HCT116 (cell line): Measurements from ENCODE around the gene RIPOR1. TPM values are rescaled to one million over a fixed set of nuclear protein-coding genes. Genes with fewer than 3 reads are reported as not detected.

Source experiments
- ATAC-seq: fragments of 200-7000 bp; cut with Tn5 transposase; 2 replicates; pipeline ENCODE4 v1.9.1; 2020; ENCODE audit warnings: mild to moderate bottlenecking, moderate library complexity
- BruUV-seq: library from RNA; stranded (reverse); fragments of 400-500 nt; replicated peaks from 2 replicates; lab custom pipeline; 2021; lab: Mats Ljungman, UMichigan
- CTCF ChIA-PET: fragments of 300-600 bp; sonication (Branson Sonifier 250); formaldehyde crosslinking; loops from one replicate; lab custom pipeline; 2021; ENCODE audit warnings: antibody characterized with exemption; lab: Charles Lee
- POLR2A ChIA-PET: fragments of 300-600, 350-600 bp; sonication (Branson Sonifier 250); formaldehyde crosslinking; loops from one replicate; lab custom pipeline; 2021; ENCODE audit warnings: antibody characterized with exemption; lab: Charles Lee
- RAD21 ChIA-PET, 2 experiments: fragments of 300-600 bp; sonication (Branson Sonifier 250); formaldehyde crosslinking; loops; one replicate each; lab custom pipeline; 2023; ENCODE audit warnings: low total read pairs in 2 of 2; ENCODE audit not compliant: uncharacterized antibody in 2 of 2, unreplicated experiment in 2 of 2, low non-redundant PET in 1 of 2; lab: Charles Lee
- DNase-seq: peaks from one replicate; pipeline ENCODE4 v3.0.0-alpha.2; 2010; ENCODE audit warnings: low read depth, low spot score
- H2AFZ ChIP-seq: fragments of 200-600 bp; shearing (Covaris generic), sonication (generic); 2 replicates; pipeline ENCODE4 v1.6.1; 2017; ENCODE audit warnings: low read depth, mixed run types, mixed read lengths, antibody characterized with exemption, low read length; ENCODE audit not compliant: poor library complexity, severe bottlenecking
- H3K27ac ChIP-seq: 2 replicates; pipeline ENCODE4 v1.5.1; 2012; ENCODE audit warnings: low read depth, low read length
- H3K27me3 ChIP-seq: fragments of 200-600 bp; sonication (generic); 2 replicates; pipeline ENCODE4 v1.6.1; 2016; ENCODE audit warnings: mixed run types, low read length, mixed read lengths; ENCODE audit not compliant: insufficient read depth
- H3K36me3 ChIP-seq, 2 experiments: fragments of 200-500 bp in 1 of 2; fragments of 200-600 bp in 1 of 2; sonication (Bioruptor generic) in 1 of 2; sonication (generic) in 1 of 2; 2 replicates each; pipeline versions ENCODE4 v1.5.1 to v1.6.1; 2014 to 2016; ENCODE audit warnings: low read length in 2 of 2, inconsistent platforms in 1 of 2, mixed read lengths in 1 of 2, mixed run types in 1 of 2; ENCODE audit not compliant: insufficient read depth in 2 of 2, control insufficient read depth in 1 of 2
- H3K4me1 ChIP-seq, 2 experiments: fragments of 200-600 bp in 1 of 2; sonication (generic) in 1 of 2; 2 replicates each; pipeline versions ENCODE4 v1.5.1 to v1.6.1; 2012 to 2017; ENCODE audit warnings: low read length in 2 of 2, inconsistent platforms in 1 of 2, mild to moderate bottlenecking in 1 of 2, mixed read lengths in 1 of 2, mixed run types in 1 of 2, moderate library complexity in 1 of 2; ENCODE audit not compliant: insufficient read depth in 2 of 2, control insufficient read depth in 1 of 2
- H3K4me2 ChIP-seq: fragments of 200-600 bp; sonication (generic); 2 replicates; pipeline ENCODE4 v1.6.1; 2017; ENCODE audit warnings: mixed run types, low read length, mixed read lengths
- H3K4me3 ChIP-seq, 2 experiments: fragments of 200-600 bp in 1 of 2; sonication (generic) in 1 of 2; replicated peaks in 1 of 2; 2 replicates each; pipeline ENCODE4 v1.5.1; 2011 to 2016; ENCODE audit warnings: low read length in 2 of 2, control low read depth in 1 of 2, low read depth in 1 of 2, mild to moderate bottlenecking in 1 of 2, mixed read lengths in 1 of 2, mixed run types in 1 of 2
- H3K79me2 ChIP-seq: fragments of 200-600 bp; sonication (generic); 2 replicates; pipeline ENCODE4 v1.6.1; 2017; ENCODE audit warnings: mild to moderate bottlenecking, mixed run types, low read length, moderate library complexity, mixed read lengths; ENCODE audit not compliant: insufficient read depth
- H3K9ac ChIP-seq: fragments of 200-600 bp; sonication (generic); 2 replicates; pipeline ENCODE4 v1.6.1; 2016; ENCODE audit warnings: low read length, mixed read lengths
- H3K9me2 ChIP-seq: fragments of 200-600 bp; sonication (generic), shearing (Covaris generic); 2 replicates; pipeline ENCODE4 v1.6.1; 2017; ENCODE audit warnings: mixed run types, mild to moderate bottlenecking, moderate library complexity; ENCODE audit not compliant: insufficient read depth
- H3K9me3 ChIP-seq, 2 experiments: fragments of 200-500 bp in 1 of 2; fragments of 200-600 bp in 1 of 2; sonication (Bioruptor generic) in 1 of 2; sonication (generic) in 1 of 2; 2 replicates each; pipeline ENCODE4 v1.6.1; 2014 to 2017; ENCODE audit warnings: low read length in 2 of 2, mixed read lengths in 2 of 2, inconsistent platforms in 1 of 2, low read depth in 1 of 2, mild to moderate bottlenecking in 1 of 2, mixed run types in 1 of 2, moderate library complexity in 1 of 2; ENCODE audit not compliant: control insufficient read depth in 1 of 2, insufficient read depth in 1 of 2
- H4K20me1 ChIP-seq: fragments of 200-600 bp; sonication (generic), shearing (Covaris generic); 2 replicates; pipeline ENCODE4 v1.6.1; 2017; ENCODE audit warnings: mixed run types, mild to moderate bottlenecking, moderate library complexity; ENCODE audit not compliant: insufficient read depth
- CBX3 ChIP-seq: IDR thresholded peaks from 2 replicates; pipeline ENCODE4 v1.6.1; 2012; ENCODE audit warnings: low read depth
- CTCF ChIP-seq, 3 experiments: fragments of 200-600 bp in 1 of 3; sonication (generic) in 1 of 3; IDR thresholded peaks in 2 of 3; conservative IDR thresholded peaks in 1 of 3; 2 replicates each; pipeline ENCODE4 v1.5.1; 2012 to 2017; ENCODE audit warnings: low read depth in 2 of 3, low read length in 2 of 3, antibody characterized with exemption in 1 of 3, borderline replicate concordance in 1 of 3, control low read depth in 1 of 3, mild to moderate bottlenecking in 1 of 3, mixed read lengths in 1 of 3, mixed run types in 1 of 3, moderate library complexity in 1 of 3; ENCODE audit not compliant: insufficient read depth in 1 of 3
- EGR1 ChIP-seq: IDR thresholded peaks from 2 replicates; pipeline ENCODE4 v1.6.1; 2012; ENCODE audit warnings: low read depth
- EZH2phosphoT487 ChIP-seq: fragments of 200-600 bp; IDR thresholded peaks from 2 replicates; pipeline ENCODE4 v1.6.1; 2018; ENCODE audit warnings: antibody characterized with exemption, borderline replicate concordance
- RAD21 ChIP-seq: IDR thresholded peaks from 2 replicates; pipeline ENCODE4 v1.6.1; 2012; ENCODE audit warnings: low read depth, mild to moderate bottlenecking
- REST ChIP-seq: IDR thresholded peaks from 2 replicates; pipeline ENCODE4 v1.6.1; 2012; ENCODE audit warnings: low read depth
- SP1 ChIP-seq: IDR thresholded peaks from 2 replicates; pipeline ENCODE4 v1.6.1; 2012; ENCODE audit warnings: low read depth
- ZFX ChIP-seq: fragments of 450-650 bp; IDR thresholded peaks from 2 replicates; pipeline ENCODE4 v1.6.1; 2017
- intact Hi-C: fragments of 100-400 bp; cut with micrococcal nuclease; formaldehyde crosslinking; loops from 2 replicates; pipeline ENCODE4 v1.10.0; 2022
- total RNA-seq: library from RNA; stranded (reverse); gene quantifications from one replicate; pipeline ENCODE4 v1.2.1, GENCODE V29; 2021; ENCODE audit not compliant: unreplicated experiment

Gene RIPOR1
- total RNA-seq, 1 experiment from 2014 or later, result 60.0 TPM

GRCh38 chr16:67546091-67546501, 17.5 kb downstream of the RIPOR1 start:
- no peaks in the 10 kb centered on the region for H3K9me2 ChIP-seq
- no peaks in the 10 kb centered on the region for H3K79me2 ChIP-seq
- no peak overlapping the region for H3K27ac ChIP-seq
- intact Hi-C loops, result no loop called here
- ATAC-seq (no peak), DNase-seq (no peak)
- CTCF ChIA-PET, result interaction anchor here (1.2 to 2.5 kb wide), 4 partner anchors 18 to 271 kb away, joined by 3 to 10 read pairs (median 6); partner anchors contain the start of genes C16orf86, ENKD1 and RIPOR1
- no peaks in the 10 kb centered on the region for H3K9me3 ChIP-seq
- TSS peak; percentile 65 for BruUV-seq
- H3K27me3 ChIP-seq, result no peaks in the 10 kb centered on the region
- no peak overlapping the region for H3K4me3 ChIP-seq
- peaks cover 7 to 12% of the 10 kb centered on the region in 2 experiments for H3K36me3 ChIP-seq
- H3K9ac ChIP-seq, result no peak overlapping the region
- no peaks in the 10 kb centered on the region for H4K20me1 ChIP-seq
- POLR2A ChIA-PET, result no interaction called here
- peaks cover 0 to 20% of the 10 kb centered on the region in 2 experiments; a peak in 2 of 4 replicates for H3K4me1 ChIP-seq
- RAD21 ChIA-PET, result interaction anchor here in 1 of 2 experiments (1.2 kb wide), 1 partner anchor 9 kb away, joined by 3 read pairs; no protein-coding TSS in a partner anchor
- no peak overlapping the region for H3K4me2 ChIP-seq
- H2AFZ ChIP-seq, result no peak overlapping the region
- TF ChIP-seq REST, result no peak
- no peak for TF ChIP-seq CTCF (IDR thresholded peaks at IDR 0.05 in 2 of 3, conservative IDR thresholded peaks at IDR 0.05 in 1 of 3; ENCODE audit: borderline replicate concordance in 1 of 3, insufficient read depth in 1 of 3, low read depth in 2 of 3, low read length in 2 of 3)
- TF ChIP-seq ZFX, result no peak
- TF ChIP-seq EZH2phosphoT487, result no peak
- TF ChIP-seq CBX3, result no peak
- no peak for TF ChIP-seq EGR1
- TF ChIP-seq RAD21, result no peak
- no peak for TF ChIP-seq SP1
